Fibroblast of skin of scalp (primary cell): ENCODE results near the gene MIGA1.
A peak's percentile ranks its signal among the peaks of the same experiment; 100 is the strongest.

Experiments used
- DNase-seq: peaks from one replicate; pipeline ENCODE4 v3.0.0-alpha.2; 2013

The MIGA1 gene

GRCh38 chr1:77925518-77925917 is 146.1 kb downstream of the MIGA1 start:
- DNase-seq, result peak; percentile 14

- no peak for DNase-seq
These were observed 146.5 kb downstream of the MIGA1 start for GRCh38 chr1:77925956-77926355.

- DNase-seq, result no peak
These were observed 147.3 kb downstream of the MIGA1 start for GRCh38 chr1:77926561-77927357.

- no peak for DNase-seq
These were observed 148.0 kb downstream of the MIGA1 start for GRCh38 chr1:77927414-77927813.
